Liver (tissue), 9 donors: ENCODE results near the gene KDM3B. TPM values are rescaled to one million over a fixed set of nuclear protein-coding genes. Genes with fewer than 3 reads are reported as not detected.

ENCODE experiments used
- DNase-seq: peaks from one replicate; pipeline ENCODE4 v3.0.0-alpha.2; 2017; ENCODE audit warnings: low spot score
- H3K27ac ChIP-seq, 2 donors: one replicate each; pipeline ENCODE4 v1.7.0; 2013; ENCODE audit warnings: inconsistent platforms in 2 of 2, low read length in 2 of 2, control low read depth in 1 of 2, low read depth in 1 of 2, mild to moderate bottlenecking in 1 of 2
- H3K27me3 ChIP-seq, 4 donors: one replicate each; pipeline versions ENCODE4 v1.6.1 to v1.7.0; 2013; ENCODE audit warnings: low read length in 3 of 4, inconsistent platforms in 1 of 4, mild to moderate bottlenecking in 1 of 4, moderate library complexity in 1 of 4; ENCODE audit not compliant: control insufficient read depth in 4 of 4, insufficient read depth in 4 of 4
- H3K36me3 ChIP-seq, 4 donors: one replicate each; pipeline versions ENCODE4 v1.6.1 to v1.7.0; 2013; ENCODE audit warnings: low read length in 3 of 4, mild to moderate bottlenecking in 3 of 4, low read depth in 1 of 4, moderate library complexity in 1 of 4; ENCODE audit not compliant: control insufficient read depth in 4 of 4, insufficient read depth in 3 of 4
- H3K4me1 ChIP-seq, 4 donors: one replicate each; pipeline versions ENCODE4 v1.6.1 to v1.7.0; 2013; ENCODE audit warnings: low read length in 3 of 4, mild to moderate bottlenecking in 3 of 4, moderate library complexity in 1 of 4; ENCODE audit not compliant: control insufficient read depth in 4 of 4, insufficient read depth in 4 of 4
- H3K4me3 ChIP-seq, 3 donors: one replicate each; pipeline versions ENCODE4 v1.6.1 to v1.7.0; 2013; ENCODE audit warnings: low read length in 3 of 3, control low read depth in 1 of 3, low read depth in 1 of 3, mild to moderate bottlenecking in 1 of 3
- H3K9ac ChIP-seq, 2 donors: one replicate each; pipeline ENCODE4 v1.7.0; 2013; ENCODE audit warnings: low read length in 2 of 2, mild to moderate bottlenecking in 2 of 2, moderate library complexity in 2 of 2, control low read depth in 1 of 2, low read depth in 1 of 2
- H3K9me3 ChIP-seq, 4 donors: one replicate each; pipeline versions ENCODE4 v1.6.1 to v1.7.0; 2013; ENCODE audit warnings: low read length in 3 of 4; ENCODE audit not compliant: control insufficient read depth in 4 of 4
- FOXA1 ChIP-seq: IDR thresholded peaks from 2 replicates; pipeline ENCODE4 v1.6.1; 2016; ENCODE audit warnings: antibody characterized with exemption
- GABPA ChIP-seq, 2 donors: IDR thresholded peaks in 1 of 2; conservative IDR thresholded peaks in 1 of 2; 2 replicates each; pipeline ENCODE4 v1.6.1; 2016; ENCODE audit warnings: antibody characterized with exemption in 2 of 2, mild to moderate bottlenecking in 1 of 2, moderate library complexity in 1 of 2
- HNF4A ChIP-seq, 2 donors: conservative IDR thresholded peaks; 2 replicates each; pipeline ENCODE4 v1.6.1; 2016; ENCODE audit warnings: antibody characterized with exemption in 2 of 2, mild to moderate bottlenecking in 2 of 2
- HNF4G ChIP-seq: IDR thresholded peaks from 2 replicates; pipeline ENCODE4 v1.6.1; 2016; ENCODE audit warnings: antibody characterized with exemption
- JUND ChIP-seq, 2 donors: IDR thresholded peaks; 2 replicates each; pipeline ENCODE4 v1.6.1; 2016; ENCODE audit warnings: antibody characterized with exemption in 2 of 2
- NR2F2 ChIP-seq: IDR thresholded peaks from 2 replicates; pipeline ENCODE4 v1.6.1; 2016; ENCODE audit warnings: antibody characterized with exemption
- RAD21 ChIP-seq, 2 donors: IDR thresholded peaks; 2 replicates each; pipeline ENCODE4 v1.6.1; 2016; ENCODE audit warnings: antibody characterized with exemption in 2 of 2, mild to moderate bottlenecking in 2 of 2
- SP1 ChIP-seq: IDR thresholded peaks from 2 replicates; pipeline ENCODE4 v1.6.1; 2018; ENCODE audit warnings: antibody characterized with exemption, mild to moderate bottlenecking
- TAF1 ChIP-seq: conservative IDR thresholded peaks from 2 replicates; pipeline ENCODE4 v1.6.1; 2016; ENCODE audit warnings: antibody characterized with exemption, mild to moderate bottlenecking
- YY1 ChIP-seq: IDR thresholded peaks from 2 replicates; pipeline ENCODE4 v1.6.1; 2016; ENCODE audit warnings: antibody characterized with exemption, mild to moderate bottlenecking
- WGBS: extraction: QIAGEN DNeasy Blood & Tissue Kit; methylation state at CpG from one replicate; pipeline ENCODE4 v1.1.7; 2013; 5-methylcytosine and 5-hydroxymethylcytosine counted together
- polyA plus RNA-seq, 2 donors: library from polyadenylated mRNA; stranded (reverse) in 1 of 2; unstranded in 1 of 2; fragments of 200-250 nt in 1 of 2; fragments of >200 nt in 1 of 2; fragmentation: Nextera tagmentation in 1 of 2; extraction: Ambion mirVana in 1 of 2; gene quantifications; one replicate each; pipeline versions ENCODE4 v1.2.1 to v1.2.3, GENCODE V29; 2013 to 2015
- total RNA-seq, 2 donors: library from RNA; depleted of rRNA; stranded (reverse); fragments of >200 nt; gene quantifications; one replicate each; pipeline ENCODE4 v1.2.3, GENCODE V29; 2014
- TF ChIP-seq, protein P1 (sequence below): fragments of 150-350 bp; IDR thresholded peaks from 2 replicates; pipeline ENCODE4 v1.5.1; 2017; ENCODE audit warnings: improper control_type of control experiment, low read depth, low read length; ENCODE audit not compliant: missing input control
- TF ChIP-seq, protein P2 (sequence below): IDR thresholded peaks from 2 replicates; pipeline ENCODE4 v1.6.1; 2016; ENCODE audit warnings: antibody characterized with exemption
- TF ChIP-seq, protein P3 (sequence below): IDR thresholded peaks from 2 replicates; pipeline ENCODE4 v1.6.1; 2016; ENCODE audit warnings: antibody characterized with exemption, mild to moderate bottlenecking
- TF ChIP-seq, protein P4 (sequence below): IDR thresholded peaks from 2 replicates; pipeline ENCODE4 v1.6.1; 2016; ENCODE audit warnings: antibody characterized with exemption
- TF ChIP-seq, protein P5 (sequence below): IDR thresholded peaks from 2 replicates; pipeline ENCODE4 v1.6.1; 2016; ENCODE audit warnings: antibody characterized with exemption
- donor health status: healthy.
- donor health status: healthy.
- donor health status: healthy.
- donor health status: healthy.
- donor health status: healthy.

Gene KDM3B
- total and polyA plus RNA-seq, 4 donors = 6.8 to 39.6 (median 18.8) TPM

DNA sequence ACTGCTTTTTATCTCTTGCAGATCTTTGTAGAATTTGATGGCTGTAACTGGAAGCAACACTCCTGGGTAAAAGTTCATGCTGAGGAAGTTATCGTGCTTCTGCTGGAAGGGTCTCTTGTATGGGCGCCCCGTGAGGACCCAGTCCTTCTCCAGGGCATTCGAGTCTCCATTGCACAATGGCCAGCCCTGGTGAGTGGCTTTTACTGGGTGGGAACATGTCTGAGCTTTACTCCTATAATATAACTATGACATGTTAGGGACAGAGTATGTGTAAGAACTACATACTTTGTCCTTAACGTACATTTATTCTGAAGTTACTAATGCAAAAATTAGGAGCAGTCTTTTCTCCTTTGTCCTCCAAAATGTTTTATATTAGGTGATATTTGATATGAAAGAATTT, 20.2 kb downstream of the KDM3B start (continued):
- TF ChIP-seq, protein P1, sequence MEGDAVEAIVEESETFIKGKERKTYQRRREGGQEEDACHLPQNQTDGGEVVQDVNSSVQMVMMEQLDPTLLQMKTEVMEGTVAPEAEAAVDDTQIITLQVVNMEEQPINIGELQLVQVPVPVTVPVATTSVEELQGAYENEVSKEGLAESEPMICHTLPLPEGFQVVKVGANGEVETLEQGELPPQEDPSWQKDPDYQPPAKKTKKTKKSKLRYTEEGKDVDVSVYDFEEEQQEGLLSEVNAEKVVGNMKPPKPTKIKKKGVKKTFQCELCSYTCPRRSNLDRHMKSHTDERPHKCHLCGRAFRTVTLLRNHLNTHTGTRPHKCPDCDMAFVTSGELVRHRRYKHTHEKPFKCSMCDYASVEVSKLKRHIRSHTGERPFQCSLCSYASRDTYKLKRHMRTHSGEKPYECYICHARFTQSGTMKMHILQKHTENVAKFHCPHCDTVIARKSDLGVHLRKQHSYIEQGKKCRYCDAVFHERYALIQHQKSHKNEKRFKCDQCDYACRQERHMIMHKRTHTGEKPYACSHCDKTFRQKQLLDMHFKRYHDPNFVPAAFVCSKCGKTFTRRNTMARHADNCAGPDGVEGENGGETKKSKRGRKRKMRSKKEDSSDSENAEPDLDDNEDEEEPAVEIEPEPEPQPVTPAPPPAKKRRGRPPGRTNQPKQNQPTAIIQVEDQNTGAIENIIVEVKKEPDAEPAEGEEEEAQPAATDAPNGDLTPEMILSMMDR = no peak
- TF ChIP-seq GABPA (IDR thresholded peaks at IDR 0.05 in 1 of 2, conservative IDR thresholded peaks at IDR 0.05 in 1 of 2) (no peak), HNF4A (conservative IDR thresholded peaks at IDR 0.05) (no peak)

DNA sequence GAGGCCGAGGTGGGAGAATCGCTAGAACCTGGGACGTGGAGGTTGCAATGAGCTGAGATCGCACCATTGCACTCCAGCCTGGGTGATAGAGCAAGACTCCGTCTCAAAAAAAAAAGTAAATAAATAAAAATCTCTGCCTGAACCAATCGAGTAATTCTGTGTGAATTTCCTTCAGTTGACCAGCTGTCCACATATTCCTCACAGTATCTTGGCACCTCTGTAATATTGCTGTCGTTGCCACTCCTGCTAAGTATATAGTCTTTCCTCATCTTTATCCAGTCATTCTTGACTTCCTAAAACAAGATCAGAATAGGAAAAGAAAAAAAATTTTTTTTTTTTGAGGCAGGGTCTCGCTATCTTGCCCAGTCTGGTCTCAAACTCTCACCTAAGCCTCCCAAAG, 29.9 kb downstream of the KDM3B start:
- no peak overlapping the region for H3K4me3 ChIP-seq
- H3K4me1 ChIP-seq = no peaks in the 10 kb centered on the region
- 97% methylated on average over 8 of the region's 8 CpGs for WGBS
- H3K36me3 ChIP-seq = peaks cover 15 to 65% (median 45%) of the 10 kb centered on the region in 4 donors
- H3K27me3 ChIP-seq = no peaks in the 10 kb centered on the region
- H3K9ac ChIP-seq = no peak overlapping the region
- DNase-seq = no peak
- no peak overlapping the region for H3K27ac ChIP-seq
- TF ChIP-seq FOXA1 = no peak
- TF ChIP-seq TAF1 = no peak
- TF ChIP-seq, protein P2, sequence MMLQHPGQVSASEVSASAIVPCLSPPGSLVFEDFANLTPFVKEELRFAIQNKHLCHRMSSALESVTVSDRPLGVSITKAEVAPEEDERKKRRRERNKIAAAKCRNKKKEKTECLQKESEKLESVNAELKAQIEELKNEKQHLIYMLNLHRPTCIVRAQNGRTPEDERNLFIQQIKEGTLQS = no peak
- TF ChIP-seq, protein P3, sequence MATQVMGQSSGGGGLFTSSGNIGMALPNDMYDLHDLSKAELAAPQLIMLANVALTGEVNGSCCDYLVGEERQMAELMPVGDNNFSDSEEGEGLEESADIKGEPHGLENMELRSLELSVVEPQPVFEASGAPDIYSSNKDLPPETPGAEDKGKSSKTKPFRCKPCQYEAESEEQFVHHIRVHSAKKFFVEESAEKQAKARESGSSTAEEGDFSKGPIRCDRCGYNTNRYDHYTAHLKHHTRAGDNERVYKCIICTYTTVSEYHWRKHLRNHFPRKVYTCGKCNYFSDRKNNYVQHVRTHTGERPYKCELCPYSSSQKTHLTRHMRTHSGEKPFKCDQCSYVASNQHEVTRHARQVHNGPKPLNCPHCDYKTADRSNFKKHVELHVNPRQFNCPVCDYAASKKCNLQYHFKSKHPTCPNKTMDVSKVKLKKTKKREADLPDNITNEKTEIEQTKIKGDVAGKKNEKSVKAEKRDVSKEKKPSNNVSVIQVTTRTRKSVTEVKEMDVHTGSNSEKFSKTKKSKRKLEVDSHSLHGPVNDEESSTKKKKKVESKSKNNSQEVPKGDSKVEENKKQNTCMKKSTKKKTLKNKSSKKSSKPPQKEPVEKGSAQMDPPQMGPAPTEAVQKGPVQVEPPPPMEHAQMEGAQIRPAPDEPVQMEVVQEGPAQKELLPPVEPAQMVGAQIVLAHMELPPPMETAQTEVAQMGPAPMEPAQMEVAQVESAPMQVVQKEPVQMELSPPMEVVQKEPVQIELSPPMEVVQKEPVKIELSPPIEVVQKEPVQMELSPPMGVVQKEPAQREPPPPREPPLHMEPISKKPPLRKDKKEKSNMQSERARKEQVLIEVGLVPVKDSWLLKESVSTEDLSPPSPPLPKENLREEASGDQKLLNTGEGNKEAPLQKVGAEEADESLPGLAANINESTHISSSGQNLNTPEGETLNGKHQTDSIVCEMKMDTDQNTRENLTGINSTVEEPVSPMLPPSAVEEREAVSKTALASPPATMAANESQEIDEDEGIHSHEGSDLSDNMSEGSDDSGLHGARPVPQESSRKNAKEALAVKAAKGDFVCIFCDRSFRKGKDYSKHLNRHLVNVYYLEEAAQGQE = no peak
- TF ChIP-seq SP1 = no peak
- TF ChIP-seq GABPA (IDR thresholded peaks at IDR 0.05 in 1 of 2, conservative IDR thresholded peaks at IDR 0.05 in 1 of 2) = no peak
- no peak for TF ChIP-seq NR2F2
- TF ChIP-seq, protein P4, sequence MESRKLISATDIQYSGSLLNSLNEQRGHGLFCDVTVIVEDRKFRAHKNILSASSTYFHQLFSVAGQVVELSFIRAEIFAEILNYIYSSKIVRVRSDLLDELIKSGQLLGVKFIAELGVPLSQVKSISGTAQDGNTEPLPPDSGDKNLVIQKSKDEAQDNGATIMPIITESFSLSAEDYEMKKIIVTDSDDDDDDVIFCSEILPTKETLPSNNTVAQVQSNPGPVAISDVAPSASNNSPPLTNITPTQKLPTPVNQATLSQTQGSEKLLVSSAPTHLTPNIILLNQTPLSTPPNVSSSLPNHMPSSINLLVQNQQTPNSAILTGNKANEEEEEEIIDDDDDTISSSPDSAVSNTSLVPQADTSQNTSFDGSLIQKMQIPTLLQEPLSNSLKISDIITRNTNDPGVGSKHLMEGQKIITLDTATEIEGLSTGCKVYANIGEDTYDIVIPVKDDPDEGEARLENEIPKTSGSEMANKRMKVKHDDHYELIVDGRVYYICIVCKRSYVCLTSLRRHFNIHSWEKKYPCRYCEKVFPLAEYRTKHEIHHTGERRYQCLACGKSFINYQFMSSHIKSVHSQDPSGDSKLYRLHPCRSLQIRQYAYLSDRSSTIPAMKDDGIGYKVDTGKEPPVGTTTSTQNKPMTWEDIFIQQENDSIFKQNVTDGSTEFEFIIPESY = no peak
- TF ChIP-seq HNF4G = no peak
- TF ChIP-seq, protein P5, sequence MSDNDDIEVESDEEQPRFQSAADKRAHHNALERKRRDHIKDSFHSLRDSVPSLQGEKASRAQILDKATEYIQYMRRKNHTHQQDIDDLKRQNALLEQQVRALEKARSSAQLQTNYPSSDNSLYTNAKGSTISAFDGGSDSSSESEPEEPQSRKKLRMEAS = no peak
- no peaks in the 10 kb centered on the region for H3K9me3 ChIP-seq

DNA sequence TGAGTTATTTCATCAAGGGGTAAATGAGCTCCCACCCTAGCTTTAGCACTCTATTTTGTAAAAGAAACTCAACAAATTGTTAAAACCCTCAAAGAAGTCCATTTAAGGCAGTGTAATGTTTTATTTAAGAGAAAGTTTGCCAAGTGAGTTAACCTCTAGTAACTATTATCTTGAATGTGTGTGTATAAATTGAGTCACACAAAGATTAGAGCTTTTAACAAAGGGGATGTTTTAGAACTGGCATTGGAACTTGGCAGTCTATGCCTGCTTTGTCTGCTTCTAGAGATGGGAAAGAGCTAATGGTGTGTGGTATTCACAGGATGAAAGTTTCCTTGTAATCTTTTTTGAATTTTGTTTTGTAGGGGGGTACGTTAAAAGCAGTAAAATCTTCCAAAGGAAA, 33.2 kb downstream of the KDM3B start:
- DNase-seq = no peak
- Histone ChIP-seq H3K36me3 (peaks cover 13 to 44% (median 35%) of the 10 kb centered on the region in 4 donors), H3K27me3 (no peaks in the 10 kb centered on the region), H3K4me3 (no peak overlapping the region), H3K9me3 (no peaks in the 10 kb centered on the region), H3K4me1 (no peaks in the 10 kb centered on the region), H3K9ac (no peak overlapping the region), H3K27ac (no peak overlapping the region)
- TF ChIP-seq, protein P3 = no peak
- no peak for TF ChIP-seq HNF4A (conservative IDR thresholded peaks at IDR 0.05)
- TF ChIP-seq HNF4G = no peak
- no peak for TF ChIP-seq RAD21 (IDR thresholded peaks at IDR 0.05)
- no peak for TF ChIP-seq TAF1
- TF ChIP-seq JUND (IDR thresholded peaks at IDR 0.05) = no peak
- TF ChIP-seq FOXA1 = no peak
- TF ChIP-seq YY1 = no peak
- WGBS = 95% methylated on average over 1 of the region's 1 CpG
